AG20443 (cell line): ENCODE data around the gene CCDC146.
A peak's percentile ranks its signal among the peaks of the same experiment; 100 is the strongest.
"Not testable (repeated sequence)": the region's sequence is repeated elsewhere in the genome, so short reads cannot be mapped to it uniquely, and the experiment has no call there.

ENCODE experiments used
- DNase-seq: peaks from one replicate; pipeline ENCODE4 v3.0.0; 2012; ENCODE audit warnings: low spot score, mixed read lengths

Gene CCDC146

DNA sequence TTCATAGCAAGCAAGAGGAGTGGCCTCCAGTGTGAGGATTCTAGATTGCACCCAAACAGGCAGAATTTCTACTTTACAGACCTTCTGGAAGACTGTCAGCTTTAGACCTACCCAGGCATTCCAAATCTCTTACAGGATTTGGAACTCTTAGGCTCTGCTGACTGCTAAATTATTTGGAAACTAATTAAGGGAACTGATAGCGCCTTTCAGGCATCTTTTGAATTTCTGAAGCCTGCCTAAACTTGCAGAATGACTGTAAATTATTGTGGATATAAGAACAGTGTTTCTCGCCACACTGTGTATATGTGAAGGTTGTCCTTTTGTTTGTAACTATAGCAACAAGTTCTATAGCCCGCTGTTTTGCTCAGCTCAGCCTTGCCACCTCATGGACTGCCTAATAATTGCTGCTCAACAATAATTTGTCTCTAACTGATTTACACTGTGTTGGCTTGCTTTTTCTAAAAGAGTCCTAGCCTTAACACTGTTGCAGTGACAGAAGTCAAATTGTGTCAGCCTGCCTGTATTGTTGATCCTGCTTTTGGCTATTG lies 32.6 kb downstream of the CCDC146 start:
- DNase-seq, result not testable (repeated sequence)

DNA sequence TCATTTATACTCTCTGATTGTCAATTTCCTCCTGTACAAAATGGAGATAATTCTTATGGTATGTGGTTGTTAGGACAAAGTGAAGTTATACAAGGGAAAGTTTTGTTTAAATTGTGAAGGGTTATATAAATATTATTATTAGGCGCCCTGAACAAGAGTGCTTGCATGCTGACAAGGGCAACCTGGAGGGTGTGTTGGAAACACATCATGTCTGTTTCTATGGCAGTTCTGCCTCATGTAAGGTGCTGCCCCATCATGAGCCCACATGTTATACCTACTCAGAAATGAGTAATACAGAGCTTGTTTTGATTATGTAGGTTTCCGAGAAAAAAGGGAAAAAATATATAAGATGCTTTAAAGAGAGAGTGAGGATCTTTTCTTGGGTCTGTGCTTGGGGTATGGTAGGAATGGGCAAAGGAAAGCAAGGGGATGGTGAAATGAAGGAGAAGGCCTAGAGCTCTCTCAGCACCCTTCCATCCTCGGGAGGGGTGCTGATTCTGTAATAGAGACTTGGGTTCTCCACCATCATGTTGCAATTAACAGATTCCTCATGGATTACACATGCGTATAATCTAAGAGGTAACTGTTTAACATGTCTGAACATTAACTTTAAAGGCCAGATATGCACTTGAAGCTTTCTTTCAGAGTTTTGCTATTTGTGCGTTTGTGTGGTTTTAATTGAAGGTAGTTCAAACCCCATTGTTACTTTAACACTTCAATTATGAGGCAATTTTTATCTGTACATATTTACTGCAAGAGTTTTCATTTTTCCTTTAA lies 33.4 kb downstream of the CCDC146 start:
- not testable (repeated sequence) for DNase-seq

DNA sequence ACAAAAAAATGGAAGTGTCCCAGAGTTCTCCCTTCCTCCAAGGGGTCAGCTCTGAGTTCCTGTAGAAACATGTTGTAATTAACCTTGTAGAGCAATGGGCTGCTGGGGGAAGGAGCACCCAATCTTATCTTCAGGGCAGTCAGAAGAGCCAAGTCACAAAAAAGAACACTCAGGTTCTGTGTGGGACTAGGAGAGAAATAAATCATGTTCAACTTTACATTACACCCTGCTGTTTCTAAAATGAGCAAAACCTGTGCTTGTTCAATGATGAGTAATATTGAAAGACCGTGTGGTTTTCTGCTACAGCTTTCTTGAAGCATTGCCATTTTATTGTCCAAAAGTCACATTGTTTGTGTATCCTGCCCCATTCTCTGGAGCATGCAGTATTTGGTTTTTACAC lies 34.6 kb downstream of the CCDC146 start:
- not testable (repeated sequence) for DNase-seq

DNA sequence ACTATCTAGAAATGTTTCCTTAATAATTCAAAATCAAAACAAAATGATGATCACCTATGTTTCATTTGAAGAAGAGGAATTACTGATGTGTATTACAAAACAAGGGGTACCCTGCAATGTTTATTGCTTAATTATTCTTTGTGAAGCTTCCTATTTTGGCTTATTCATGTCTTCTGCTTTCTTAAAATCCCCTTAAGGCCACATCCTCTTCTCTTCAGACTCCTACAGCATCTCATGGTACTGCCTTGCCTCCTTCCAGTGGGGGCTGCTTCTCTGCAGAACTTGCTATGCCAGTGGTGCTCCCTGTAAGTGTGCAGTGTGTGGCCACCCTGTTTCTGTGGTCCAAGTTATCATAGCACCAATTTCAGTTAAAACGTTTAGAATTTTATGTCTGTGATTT lies 35.0 kb downstream of the CCDC146 start:
- DNase-seq, result no peak

DNA sequence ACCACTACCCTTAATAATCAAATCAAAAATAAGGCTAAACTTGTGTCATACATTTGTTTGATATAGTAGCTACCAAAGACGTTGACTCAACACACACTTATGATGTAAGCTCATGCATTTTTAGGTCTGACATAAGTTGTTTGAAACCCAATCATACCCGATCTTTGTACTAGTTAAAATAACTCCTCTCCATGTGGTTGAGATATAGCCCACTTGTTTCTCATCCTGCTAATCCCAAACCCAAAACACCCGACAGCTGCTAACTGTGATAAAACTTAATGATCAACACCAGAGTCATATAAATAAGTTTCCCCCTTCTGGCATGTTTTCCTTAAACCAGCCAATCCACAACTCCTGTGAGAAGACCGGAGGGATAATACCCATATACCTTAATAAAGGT lies 48.7 kb downstream of the CCDC146 start:
- DNase-seq, result not testable (repeated sequence)

DNA sequence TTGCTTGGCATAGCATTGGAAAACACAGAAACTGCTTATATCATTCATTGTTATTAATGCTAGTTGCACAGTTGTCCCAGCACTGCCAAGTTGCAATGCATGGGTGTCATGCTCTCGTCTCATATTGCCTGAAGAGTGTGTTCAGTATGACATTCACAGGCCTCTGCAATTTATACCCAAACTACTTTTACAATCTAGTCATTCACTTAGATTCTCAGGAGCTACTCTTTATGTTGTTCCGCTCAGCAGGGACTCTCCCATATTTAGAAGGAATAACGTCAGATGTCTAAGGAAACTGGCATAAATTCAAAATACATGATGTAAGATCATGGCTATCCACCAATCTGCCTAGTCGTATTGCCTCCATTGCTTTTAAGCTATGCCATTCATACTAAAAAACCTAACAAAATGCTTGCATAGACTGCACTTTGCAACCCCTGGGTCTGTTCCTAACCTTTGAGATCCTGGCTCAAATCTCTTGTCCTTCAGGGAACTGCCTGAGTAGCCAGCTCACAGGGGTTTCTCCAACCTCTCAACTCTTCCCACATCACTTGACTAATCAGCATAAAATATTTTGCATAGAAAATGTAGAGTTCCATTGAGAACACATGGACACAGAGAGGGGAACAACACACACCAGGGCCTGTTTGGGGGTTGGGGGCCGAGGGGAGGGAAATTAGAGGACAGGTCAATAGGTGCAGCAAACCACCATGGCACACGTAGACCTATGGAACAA lies 50.2 kb downstream of the CCDC146 start:
- not testable (repeated sequence) for DNase-seq

DNA sequence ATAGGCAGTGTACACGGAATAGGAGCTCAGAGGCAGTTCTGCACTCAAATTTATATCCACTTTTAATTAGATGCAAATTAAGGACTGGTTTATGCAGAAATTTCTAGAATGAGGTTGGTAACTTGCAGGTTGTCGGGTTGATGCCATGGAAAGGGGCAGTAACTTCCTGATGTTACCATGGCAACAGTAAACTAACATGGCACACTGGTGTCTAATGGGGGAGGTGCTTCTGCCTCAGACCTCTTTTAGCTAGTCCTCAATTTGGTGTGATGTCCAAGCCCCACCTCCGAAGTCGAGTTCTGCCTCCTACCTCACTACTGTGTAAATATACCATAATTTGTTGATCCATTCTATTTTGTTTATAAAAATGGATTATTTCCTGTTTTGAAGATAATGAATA lies 52.0 kb downstream of the CCDC146 start:
- DNase-seq, result not testable (repeated sequence)

DNA sequence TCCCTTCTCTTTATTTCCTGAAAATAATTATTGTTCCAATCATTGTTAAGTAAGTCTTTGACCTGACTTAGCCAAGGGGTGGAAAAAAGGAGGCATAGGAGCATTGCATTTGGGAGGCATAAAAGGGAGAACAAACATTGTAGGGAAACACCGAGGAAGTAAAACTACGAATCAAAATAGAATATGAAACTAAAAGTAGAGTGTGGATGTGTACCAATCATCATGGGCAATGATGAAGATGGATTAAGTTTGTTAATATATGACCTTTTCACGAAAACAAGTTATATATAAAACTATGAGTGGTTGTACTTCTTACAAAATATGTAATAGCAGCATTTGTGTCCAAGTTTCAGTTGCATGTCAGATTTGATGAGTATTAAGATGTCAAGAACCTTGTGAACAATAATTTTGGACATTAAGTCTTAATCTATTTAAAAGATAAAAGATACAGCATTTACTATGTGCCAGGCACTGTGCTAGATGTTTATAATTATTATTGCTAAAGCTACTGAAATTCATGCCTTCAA lies 52.9 kb downstream of the CCDC146 start:
- DNase-seq, result not testable (repeated sequence)

DNA sequence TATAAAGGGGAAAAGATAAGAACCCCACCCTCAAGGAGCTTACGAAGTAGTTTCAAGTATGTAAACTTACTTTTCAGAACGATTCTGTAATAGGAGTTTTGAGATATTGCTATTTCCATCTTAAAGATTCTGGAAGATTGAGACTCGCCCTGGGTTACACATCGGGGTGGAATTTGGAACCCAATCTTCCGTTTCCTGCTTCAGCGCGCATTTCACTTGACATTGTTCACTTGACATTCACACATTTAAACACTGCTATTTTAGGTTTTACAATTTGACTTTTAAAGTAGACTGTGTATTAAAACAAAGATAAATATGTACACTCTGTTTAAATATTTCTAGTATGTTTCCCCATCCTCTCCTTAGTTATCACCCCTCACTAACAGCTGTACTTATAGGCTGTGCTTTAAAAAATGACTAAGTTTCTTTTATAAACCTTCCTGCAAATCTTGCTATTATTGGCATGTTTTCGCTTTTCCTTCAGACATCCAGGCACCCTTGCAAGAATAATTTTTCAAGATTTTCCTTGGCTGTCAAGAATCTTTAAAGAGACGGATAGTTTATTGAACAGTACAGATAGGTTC lies 55.0 kb downstream of the CCDC146 start:
- not testable (repeated sequence) for DNase-seq

DNA sequence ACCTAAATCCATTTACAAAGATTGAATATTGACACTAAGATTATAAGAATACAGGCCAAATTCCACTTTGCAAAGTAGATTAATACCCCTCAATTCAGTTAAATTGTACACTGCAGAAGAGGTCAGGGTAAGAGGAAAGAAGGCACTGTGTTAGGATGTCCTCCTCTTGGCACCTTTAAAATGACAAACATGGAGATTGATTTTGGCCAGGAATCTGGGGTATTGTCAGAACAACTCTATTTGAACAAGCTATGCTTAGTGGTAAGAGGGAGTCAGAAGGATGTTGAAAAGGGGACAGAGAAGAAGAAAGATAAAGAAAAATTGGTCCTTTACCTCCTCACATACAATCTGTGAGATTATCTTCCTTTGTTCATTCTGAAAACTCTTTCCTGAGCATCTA lies 55.6 kb downstream of the CCDC146 start:
- not testable (repeated sequence) for DNase-seq

DNA sequence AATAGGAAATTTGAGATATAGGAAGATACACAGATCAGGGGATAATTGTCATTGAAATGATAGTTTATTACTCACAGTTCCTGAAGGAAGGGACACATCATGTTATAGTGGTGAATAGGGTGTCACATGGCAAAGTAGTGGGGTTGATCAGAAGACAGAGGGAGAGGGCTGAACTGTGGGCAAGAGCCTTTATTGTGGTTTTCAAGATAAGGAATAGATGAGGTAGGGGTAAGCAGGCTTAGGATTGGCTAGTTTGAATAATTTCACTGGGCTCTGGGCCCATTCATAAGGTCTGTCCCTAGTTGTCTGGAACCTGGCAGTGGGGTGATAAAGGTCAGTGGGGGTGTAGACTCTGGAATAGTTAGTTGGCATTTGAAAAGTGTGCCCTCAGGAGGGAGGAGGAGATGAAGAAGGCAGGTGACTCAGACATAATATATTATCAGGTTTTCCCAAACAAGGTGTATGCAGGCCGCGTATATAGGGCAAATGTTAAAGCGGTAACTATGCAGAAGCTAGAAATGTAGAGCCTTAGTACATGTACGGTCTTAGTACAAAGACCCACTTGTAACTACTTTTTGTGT lies 58.7 kb downstream of the CCDC146 start:
- no peak for DNase-seq

DNA sequence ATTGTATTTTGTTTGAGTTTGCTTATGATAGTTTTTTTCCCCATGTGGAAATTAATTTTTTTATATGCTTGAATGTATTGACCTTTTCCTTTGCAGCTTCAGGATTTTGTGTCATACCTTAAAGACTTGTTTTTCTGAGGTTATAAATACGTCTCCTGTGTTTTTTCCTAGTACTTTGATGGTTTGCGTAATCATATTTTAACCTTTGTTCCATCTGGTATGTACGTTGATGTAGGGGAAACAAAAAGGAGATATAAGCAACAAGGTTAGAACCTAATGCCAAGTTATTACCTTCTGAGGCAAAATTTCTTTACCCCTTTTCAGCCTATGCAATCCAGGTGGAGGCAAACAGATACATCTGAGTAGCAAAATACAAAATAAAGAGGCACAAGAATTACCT lies 59.3 kb downstream of the CCDC146 start:
- DNase-seq, result no peak

DNA sequence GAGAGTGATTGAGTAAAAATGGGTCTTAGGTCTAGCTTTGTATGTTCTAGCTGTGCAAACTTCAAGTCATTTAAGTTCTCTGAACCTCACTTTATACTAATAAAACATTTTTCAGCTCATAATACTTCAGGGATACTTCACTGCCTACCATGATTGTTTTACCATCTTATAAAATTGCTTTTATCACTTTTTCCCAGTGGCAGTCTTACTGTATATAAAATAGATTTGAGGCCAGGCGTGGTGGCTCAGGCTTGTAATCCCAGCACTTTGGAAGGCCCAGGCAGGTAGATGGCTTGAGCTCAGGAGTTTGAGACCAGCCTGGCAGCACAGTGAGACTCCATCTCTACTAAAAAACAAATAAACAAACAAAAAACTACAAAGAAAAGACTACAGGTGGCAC lies 59.8 kb downstream of the CCDC146 start:
- DNase-seq, result no peak

DNA sequence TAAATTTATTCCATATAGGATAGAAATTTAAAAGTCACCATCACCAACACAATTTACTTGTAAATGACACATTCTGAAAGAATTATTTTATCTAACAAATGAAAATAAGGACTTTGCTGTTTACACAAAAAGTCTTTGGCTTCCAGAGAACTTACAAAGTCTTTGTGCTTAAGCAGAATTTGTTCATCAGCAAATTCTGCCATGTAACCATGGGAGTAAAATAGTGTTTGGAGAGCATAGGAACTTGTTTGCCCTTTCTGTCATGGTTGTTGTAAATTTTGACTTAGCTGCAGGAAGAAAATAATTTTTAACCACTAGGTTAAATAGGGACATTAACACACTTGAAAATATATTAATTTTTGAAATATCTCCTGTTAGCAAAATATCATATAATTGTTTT lies 62.0 kb downstream of the CCDC146 start:
- no peak for DNase-seq

DNA sequence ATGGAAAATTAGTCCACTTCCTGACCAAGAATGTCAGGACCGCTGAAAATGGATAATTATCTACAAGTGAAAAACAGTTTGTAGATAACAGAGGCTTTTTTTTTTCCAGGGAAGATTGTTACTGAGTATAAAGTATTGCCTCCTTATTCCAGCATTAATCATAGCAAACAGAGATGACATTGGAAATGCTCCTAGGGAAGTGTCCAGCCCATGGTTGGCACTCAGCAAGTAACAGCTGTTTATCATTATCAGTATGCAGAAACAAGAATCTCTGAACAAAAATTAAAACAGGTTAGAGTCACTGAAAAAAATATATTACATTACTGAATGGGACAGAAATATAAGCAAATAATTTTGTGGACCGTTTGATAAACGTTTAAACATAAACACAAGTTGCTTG lies 62.6 kb downstream of the CCDC146 start:
- DNase-seq, result peak; percentile 59

DNA sequence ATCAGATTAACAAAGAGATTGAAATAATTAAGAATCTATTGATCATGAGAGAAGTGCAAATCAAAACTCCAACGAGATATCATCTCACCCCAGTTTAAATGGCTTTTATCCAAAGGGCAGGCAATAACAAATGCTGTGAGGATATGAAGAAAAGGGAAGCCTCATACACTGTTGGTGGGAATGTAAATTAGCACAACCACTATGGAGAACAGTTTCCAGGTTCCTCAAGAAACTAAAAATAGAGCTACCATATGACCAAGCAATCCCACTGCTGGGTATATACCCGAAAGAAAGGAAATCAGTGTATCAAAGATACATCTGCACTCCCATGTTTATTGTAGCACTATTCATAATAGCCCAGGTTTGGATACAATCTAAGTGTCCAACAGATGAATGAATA lies 63.5 kb downstream of the CCDC146 start:
- DNase-seq, result no peak

DNA sequence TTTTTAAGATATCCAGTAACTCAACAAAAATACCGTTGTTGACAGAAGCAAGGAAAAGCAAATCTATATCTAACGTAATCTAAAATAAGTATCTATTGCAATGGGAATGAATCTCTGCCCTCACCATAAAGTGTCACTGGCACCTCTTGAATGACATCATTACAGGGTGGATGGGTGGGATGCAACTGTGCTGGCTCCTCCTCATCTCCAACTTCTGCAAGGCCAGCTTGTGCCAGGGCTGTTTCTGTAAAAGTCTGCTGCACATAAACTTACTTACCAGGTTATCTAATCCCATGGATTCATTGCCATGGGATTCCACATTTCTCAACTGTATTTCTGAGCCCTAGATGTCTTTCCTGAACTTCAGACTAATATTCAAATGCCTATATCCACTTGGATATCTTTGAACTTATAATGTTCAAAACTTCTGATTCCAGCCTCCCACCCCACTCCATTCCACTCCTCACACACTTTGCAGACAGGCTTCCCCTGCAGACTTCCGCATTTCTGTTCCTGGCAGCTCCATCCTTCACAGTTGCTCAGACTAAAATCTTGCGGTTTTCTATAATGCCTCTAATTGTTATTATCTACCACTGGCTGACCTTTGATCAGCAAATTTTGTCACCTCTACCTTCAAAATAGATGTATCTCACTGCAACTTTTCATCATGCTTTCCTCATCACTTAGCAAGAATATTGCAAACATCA lies 66.5 kb downstream of the CCDC146 start:
- no peak for DNase-seq

DNA sequence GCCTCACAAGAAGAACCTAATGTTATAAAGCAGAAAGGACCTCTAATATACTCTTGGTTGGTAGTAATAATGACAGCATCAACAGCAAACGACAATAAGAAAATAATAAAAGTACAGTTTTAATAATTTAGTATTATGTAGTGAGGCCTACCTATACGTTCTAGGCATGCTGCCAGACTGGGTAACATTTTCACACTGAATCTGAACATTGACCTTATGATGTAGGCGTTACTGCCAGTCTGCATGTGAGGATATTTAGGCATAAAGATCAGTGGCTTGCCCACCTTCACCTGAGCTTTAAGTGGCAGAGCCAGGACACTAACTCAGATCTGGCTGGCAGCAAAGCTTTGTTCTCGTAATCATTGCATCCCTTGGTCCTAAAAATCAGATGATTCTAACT lies 74.7 kb downstream of the CCDC146 start:
- no peak for DNase-seq

DNA sequence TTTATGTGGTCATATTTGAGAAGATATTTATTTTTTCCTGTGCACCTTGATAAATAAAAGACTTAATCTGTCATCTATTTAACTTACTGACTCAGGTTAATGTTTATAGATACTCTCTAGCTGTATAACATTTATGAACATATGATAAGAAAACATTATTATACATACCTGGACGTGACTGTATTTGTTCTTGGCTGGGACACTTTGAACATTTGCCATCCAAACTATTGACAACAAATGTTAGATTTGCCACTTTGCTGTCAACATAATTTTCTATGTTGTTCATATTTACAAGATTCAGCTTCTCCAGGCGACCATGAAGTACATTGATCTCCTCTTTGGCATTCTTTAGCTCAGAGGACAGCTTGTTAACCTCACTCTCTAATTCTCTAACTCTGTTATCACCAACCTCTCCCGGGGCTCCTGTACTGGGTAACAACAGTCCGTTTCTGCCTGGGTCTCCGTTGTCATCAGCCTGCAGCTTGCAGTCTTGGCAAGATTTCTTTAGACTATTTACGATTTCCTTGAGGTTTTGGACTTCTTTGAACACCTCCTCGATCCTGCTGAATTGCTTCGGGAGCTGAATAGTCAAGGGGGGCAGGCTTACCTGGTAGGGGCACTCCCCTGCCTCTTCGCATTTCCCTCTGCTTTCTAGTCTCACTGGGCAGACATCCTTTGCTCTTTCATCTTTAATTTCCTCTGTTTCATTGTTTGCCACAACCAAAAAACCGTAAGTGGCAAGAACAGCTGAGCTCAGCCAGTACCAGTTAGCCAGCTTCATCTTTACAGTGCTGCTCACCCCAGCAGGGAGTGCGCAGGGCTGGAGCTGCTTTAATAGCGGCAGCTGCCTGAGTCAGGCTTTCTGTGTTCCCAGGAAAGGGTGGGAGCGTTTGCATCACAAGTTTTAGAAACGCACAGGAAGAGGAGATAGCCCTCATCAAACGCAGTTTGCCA lies 76.9 kb downstream of the CCDC146 start, which contains the start of gene FGL2:
TSS of gene FGL2 (minus strand) at position 807 of the 954 bp plus-strand sequence. CDS start at position 781, 26 bp downstream.
- peak; percentile 83 for DNase-seq

DNA sequence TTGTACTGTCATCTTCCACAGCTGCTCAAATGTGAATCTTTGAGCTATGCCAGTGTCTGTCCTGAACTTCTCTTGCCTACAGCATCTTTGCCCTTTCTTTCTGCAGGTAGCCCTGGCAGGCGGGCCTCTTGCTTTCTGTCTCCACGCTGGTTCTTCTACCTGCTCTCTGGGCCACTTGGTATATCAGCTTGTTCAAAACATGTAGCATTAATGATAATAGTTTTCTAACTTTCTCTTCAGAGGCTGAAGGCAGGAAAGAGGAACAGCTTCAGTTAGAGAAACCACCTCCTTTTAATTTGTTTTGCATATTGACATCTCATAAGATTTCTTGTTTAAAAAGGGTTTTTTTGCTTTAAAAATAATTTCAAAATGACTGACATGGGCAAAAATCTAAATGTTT lies 78.1 kb downstream of the CCDC146 start:
- DNase-seq, result no peak
